GM12878 (cell line): ENCODE results near the gene STARD8. TPM values are rescaled to one million over a fixed set of nuclear protein-coding genes. Genes with fewer than 3 reads are reported as not detected.

Source experiments
- ATAC-seq: fragments of 200-7000 bp; cut with Tn5 transposase; 3 replicates; pipeline ENCODE4 v1.9.1; 2020; ENCODE audit warnings: mild to moderate bottlenecking, moderate library complexity
- BruUV-seq: library from RNA; stranded (reverse); fragments of 400-500 nt; replicated peaks from 2 replicates; lab custom pipeline; 2021; lab: Mats Ljungman, UMichigan
- CTCF ChIA-PET: fragments of 300-600 bp; sonication (Branson Sonifier 250); formaldehyde crosslinking; extraction: SDS; loops from one replicate; lab custom pipeline; 2021; ENCODE audit warnings: inconsistent platforms; lab: Yijun Ruan, JAX
- POLR2A ChIA-PET: fragments of 350-600 bp; formaldehyde crosslinking; extraction: SDS; loops from one replicate; lab custom pipeline; 2021; ENCODE audit warnings: inconsistent platforms; lab: Charles Lee
- RAD21 ChIA-PET: fragments of 300-600 bp; sonication (Branson Sonifier 250); formaldehyde crosslinking; loops from one replicate; lab custom pipeline; 2023; ENCODE audit warnings: antibody characterized with exemption; ENCODE audit not compliant: unreplicated experiment; lab: Charles Lee
- SMC1A ChIA-PET: fragments of 300-600 bp; sonication (Branson Sonifier 250); formaldehyde crosslinking; loops from one replicate; lab custom pipeline; 2023; ENCODE audit not compliant: unreplicated experiment, uncharacterized antibody; lab: Charles Lee
- DNase-seq: peaks from one replicate; pipeline ENCODE4 v3.0.0-alpha.2; 2011; ENCODE audit warnings: low read depth, low spot score
- FAIRE-seq: peaks from 3 replicates; lab custom pipeline; 2011; peaks lifted over from hg19 to GRCh38; lab: Jason Lieb, UNC
- H2AFZ ChIP-seq: 2 replicates; pipeline ENCODE4 v1.6.0; 2011; ENCODE audit warnings: low read depth, low read length, control low read depth; ENCODE audit not compliant: control insufficient read depth
- H3K27ac ChIP-seq: 2 replicates; pipeline ENCODE4 v1.5.1; 2011; ENCODE audit warnings: control low read depth; ENCODE audit not compliant: control insufficient read depth, insufficient read depth
- H3K27me3 ChIP-seq, 2 experiments: replicated peaks in 1 of 2; 2 replicates each; pipeline versions ENCODE4 v1.6.0 to v1.6.1; 2011; ENCODE audit warnings: low read length in 1 of 2; ENCODE audit not compliant: control insufficient read depth in 2 of 2, insufficient read depth in 2 of 2
- H3K36me3 ChIP-seq, 2 experiments: 2 replicates each; pipeline ENCODE4 v1.5.1; 2011; ENCODE audit warnings: low read length in 1 of 2; ENCODE audit not compliant: control insufficient read depth in 2 of 2, insufficient read depth in 2 of 2
- H3K4me1 ChIP-seq: 2 replicates; pipeline ENCODE4 v1.6.1; 2011; ENCODE audit warnings: mild to moderate bottlenecking, low read length, moderate library complexity, mixed read lengths; ENCODE audit not compliant: control insufficient read depth, insufficient read depth
- H3K4me2 ChIP-seq: 2 replicates; pipeline ENCODE4 v1.6.0; 2011; ENCODE audit warnings: control low read depth; ENCODE audit not compliant: control insufficient read depth, insufficient read depth
- H3K4me3 ChIP-seq: fragments of 200-600 bp; sonication (generic); 2 replicates; pipeline ENCODE4 v1.5.1; 2016
- H3K79me2 ChIP-seq: 2 replicates; pipeline ENCODE4 v1.6.0; 2011; ENCODE audit warnings: low read length; ENCODE audit not compliant: control insufficient read depth, insufficient read depth
- H3K9ac ChIP-seq: 2 replicates; pipeline ENCODE4 v1.8.0; 2011; ENCODE audit warnings: low read length, control low read depth, mixed read lengths; ENCODE audit not compliant: control insufficient read depth, insufficient read depth
- H3K9me3 ChIP-seq: replicated peaks from 3 replicates; pipeline ENCODE4 v1.5.1; 2011; ENCODE audit warnings: mild to moderate bottlenecking, low read length; ENCODE audit not compliant: control insufficient read depth, insufficient read depth
- H4K20me1 ChIP-seq: 2 replicates; pipeline ENCODE4 v1.6.0; 2011; ENCODE audit not compliant: control insufficient read depth, insufficient read depth
- JUND ChIP-seq: IDR thresholded peaks from 2 replicates; pipeline ENCODE4 v1.6.1; 2012; ENCODE audit warnings: low read depth, mild to moderate bottlenecking, low read length, improper control_type of control experiment, moderate library complexity
- KDM1A ChIP-seq: fragments of 200-600 bp; sonication (generic); IDR thresholded peaks from 2 replicates; pipeline ENCODE4 v1.6.1; 2016; ENCODE audit warnings: borderline replicate concordance
- KLF5 ChIP-seq: fragments of 450-650 bp; IDR thresholded peaks from 2 replicates; pipeline ENCODE4 v1.6.1; 2014; ENCODE audit warnings: mild to moderate bottlenecking; ENCODE audit not compliant: partially characterized antibody
- TCF7 ChIP-seq: IDR thresholded peaks from 2 replicates; pipeline ENCODE4 v1.6.1; 2014; ENCODE audit warnings: antibody characterized with exemption, borderline replicate concordance
- WGBS: methylation state at CpG from one replicate; pipeline ENCODE4 v1.1.6; 2016; ENCODE audit warnings: low lambda C conversion rate; ENCODE audit not compliant: insufficient replicate concordance, insufficient coverage; ENCODE audit errors: missing lambda C conversion rate; 5-methylcytosine and 5-hydroxymethylcytosine counted together
- in situ Hi-C: fragments of 300-500 bp; cut with MboI; formaldehyde crosslinking; loops from 9 replicates; pipeline ENCODE4 v1.14.3; 2018; ENCODE audit warnings: mixed read lengths
- intact Hi-C: fragments of 100-400 bp; cut with micrococcal nuclease; formaldehyde crosslinking; loops from one replicate; pipeline ENCODE4 v1.14.2; 2022; ENCODE audit not compliant: unreplicated experiment
- polyA plus RNA-seq, 11 experiments: library from polyadenylated mRNA; depleted of rRNA in 4 of 11; unstranded in 6 of 11; stranded (reverse) in 5 of 11; fragments of >200 nt; fragmentation: Nextera tagmentation in 4 of 11; fragmentation: Illumina TruSeq in 1 of 11; extraction: Ambion mirVana in 4 of 11; extraction: Trizol in 1 of 11; gene quantifications; 1 replicate in 1 of 11; 2 replicates in 10 of 11; pipeline versions ENCODE4 v1.2.1 to v1.2.3, GENCODE V29; 2011 to 2016; ENCODE audit warnings: inconsistent platforms in 2 of 11, missing spikeins in 2 of 11, low read depth in 1 of 11
- total RNA-seq, 4 experiments: library from RNA; depleted of rRNA in 3 of 4; stranded (reverse); fragments of >200 nt in 3 of 4; fragmentation: Illumina TruSeq in 1 of 4; extraction: Trizol in 1 of 4; gene quantifications; 2 replicates each; pipeline versions ENCODE4 v1.2.1 to v1.2.3, GENCODE V29; 2013 to 2021
- TF ChIP-seq, protein P1 (sequence below): IDR thresholded peaks from 2 replicates; pipeline ENCODE4 v1.6.1; 2011; ENCODE audit warnings: borderline replicate concordance, low read depth, mild to moderate bottlenecking, moderate library complexity, low read length; ENCODE audit not compliant: insufficient read depth, poor library complexity, severe bottlenecking
- TF ChIP-seq, protein P2 (sequence below): fragments of 150-350 bp; IDR thresholded peaks from 2 replicates; pipeline ENCODE4 v1.6.1; 2016; ENCODE audit warnings: low read depth, low read length

STARD8 gene
- total and polyA plus RNA-seq, 10 of the 15 experiments (the other 5 are each of a cell fraction or from before 2014, with no cell fraction given), result 0.03 to 0.14 (median 0.07) TPM; not detected in 6

DNA sequence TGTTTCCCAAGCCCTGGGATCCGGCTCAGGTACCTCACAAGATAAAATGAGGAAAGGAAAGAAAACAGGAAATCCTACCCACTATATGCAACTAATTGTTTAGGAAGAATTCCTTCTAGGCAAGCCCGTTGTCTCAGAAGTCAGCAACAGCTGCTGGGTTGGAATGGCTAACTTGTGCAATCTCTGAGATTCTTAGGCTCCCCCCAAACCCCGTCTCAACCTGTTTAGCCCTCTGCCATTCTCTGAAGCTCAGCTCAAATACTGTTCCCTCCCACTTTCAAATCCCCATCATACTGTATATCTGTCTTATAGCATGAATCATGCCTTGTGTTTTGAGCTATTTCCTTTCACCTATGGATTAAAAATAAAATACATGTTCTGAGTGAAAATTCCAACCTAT is 28.9 kb downstream of the STARD8 start:
- Histone ChIP-seq H3K4me2 (no peak overlapping the region), H3K4me3 (no peak overlapping the region), H3K9me3 (no peaks in the 10 kb centered on the region), H4K20me1 (no peaks in the 10 kb centered on the region), H3K79me2 (no peaks in the 10 kb centered on the region), H2AFZ (no peak overlapping the region), H3K9ac (no peak overlapping the region), H3K27ac (no peak overlapping the region), H3K36me3 (no peaks in the 10 kb centered on the region), H3K4me1 (no peaks in the 10 kb centered on the region), H3K27me3 (no peaks in the 10 kb centered on the region)
- CTCF ChIA-PET, result no interaction called here
- FAIRE-seq (peak; percentile 27), DNase-seq (no peak), ATAC-seq (no peak)
- intact Hi-C loops (no loop called here), in situ Hi-C loops (no loop called here)
- BruUV-seq, result no TSS peak
- RAD21 ChIA-PET, result no interaction called here
- SMC1A ChIA-PET, result no interaction called here
- POLR2A ChIA-PET, result no interaction called here
- TF ChIP-seq KDM1A (no peak), JUND (no peak), KLF5 (no peak), TCF7 (no peak)
- TF ChIP-seq, protein P1, sequence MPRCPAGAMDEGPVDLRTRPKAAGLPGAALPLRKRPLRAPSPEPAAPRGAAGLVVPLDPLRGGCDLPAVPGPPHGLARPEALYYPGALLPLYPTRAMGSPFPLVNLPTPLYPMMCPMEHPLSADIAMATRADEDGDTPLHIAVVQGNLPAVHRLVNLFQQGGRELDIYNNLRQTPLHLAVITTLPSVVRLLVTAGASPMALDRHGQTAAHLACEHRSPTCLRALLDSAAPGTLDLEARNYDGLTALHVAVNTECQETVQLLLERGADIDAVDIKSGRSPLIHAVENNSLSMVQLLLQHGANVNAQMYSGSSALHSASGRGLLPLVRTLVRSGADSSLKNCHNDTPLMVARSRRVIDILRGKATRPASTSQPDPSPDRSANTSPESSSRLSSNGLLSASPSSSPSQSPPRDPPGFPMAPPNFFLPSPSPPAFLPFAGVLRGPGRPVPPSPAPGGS, result no peak
- TF ChIP-seq, protein P2, sequence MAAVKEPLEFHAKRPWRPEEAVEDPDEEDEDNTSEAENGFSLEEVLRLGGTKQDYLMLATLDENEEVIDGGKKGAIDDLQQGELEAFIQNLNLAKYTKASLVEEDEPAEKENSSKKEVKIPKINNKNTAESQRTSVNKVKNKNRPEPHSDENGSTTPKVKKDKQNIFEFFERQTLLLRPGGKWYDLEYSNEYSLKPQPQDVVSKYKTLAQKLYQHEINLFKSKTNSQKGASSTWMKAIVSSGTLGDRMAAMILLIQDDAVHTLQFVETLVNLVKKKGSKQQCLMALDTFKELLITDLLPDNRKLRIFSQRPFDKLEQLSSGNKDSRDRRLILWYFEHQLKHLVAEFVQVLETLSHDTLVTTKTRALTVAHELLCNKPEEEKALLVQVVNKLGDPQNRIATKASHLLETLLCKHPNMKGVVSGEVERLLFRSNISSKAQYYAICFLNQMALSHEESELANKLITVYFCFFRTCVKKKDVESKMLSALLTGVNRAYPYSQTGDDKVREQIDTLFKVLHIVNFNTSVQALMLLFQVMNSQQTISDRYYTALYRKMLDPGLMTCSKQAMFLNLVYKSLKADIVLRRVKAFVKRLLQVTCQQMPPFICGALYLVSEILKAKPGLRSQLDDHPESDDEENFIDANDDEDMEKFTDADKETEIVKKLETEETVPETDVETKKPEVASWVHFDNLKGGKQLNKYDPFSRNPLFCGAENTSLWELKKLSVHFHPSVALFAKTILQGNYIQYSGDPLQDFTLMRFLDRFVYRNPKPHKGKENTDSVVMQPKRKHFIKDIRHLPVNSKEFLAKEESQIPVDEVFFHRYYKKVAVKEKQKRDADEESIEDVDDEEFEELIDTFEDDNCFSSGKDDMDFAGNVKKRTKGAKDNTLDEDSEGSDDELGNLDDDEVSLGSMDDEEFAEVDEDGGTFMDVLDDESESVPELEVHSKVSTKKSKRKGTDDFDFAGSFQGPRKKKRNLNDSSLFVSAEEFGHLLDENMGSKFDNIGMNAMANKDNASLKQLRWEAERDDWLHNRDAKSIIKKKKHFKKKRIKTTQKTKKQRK, result no peak
- 23% methylated on average over 3 of the region's 3 CpGs for WGBS
